Ramos (cell line): ENCODE data around the gene MCCC2.
"Not testable (repeated sequence)": the region's sequence is repeated elsewhere in the genome, so short reads cannot be mapped to it uniquely, and the experiment has no call there.

Experiments
- in situ Hi-C: fragments of 300-500 bp; cut with MboI; formaldehyde crosslinking; loops from one replicate; pipeline ENCODE4 v1.14.3; 2022; ENCODE audit warnings: low sequenced_read_pairs; ENCODE audit not compliant: unreplicated experiment

Gene MCCC2

DNA sequence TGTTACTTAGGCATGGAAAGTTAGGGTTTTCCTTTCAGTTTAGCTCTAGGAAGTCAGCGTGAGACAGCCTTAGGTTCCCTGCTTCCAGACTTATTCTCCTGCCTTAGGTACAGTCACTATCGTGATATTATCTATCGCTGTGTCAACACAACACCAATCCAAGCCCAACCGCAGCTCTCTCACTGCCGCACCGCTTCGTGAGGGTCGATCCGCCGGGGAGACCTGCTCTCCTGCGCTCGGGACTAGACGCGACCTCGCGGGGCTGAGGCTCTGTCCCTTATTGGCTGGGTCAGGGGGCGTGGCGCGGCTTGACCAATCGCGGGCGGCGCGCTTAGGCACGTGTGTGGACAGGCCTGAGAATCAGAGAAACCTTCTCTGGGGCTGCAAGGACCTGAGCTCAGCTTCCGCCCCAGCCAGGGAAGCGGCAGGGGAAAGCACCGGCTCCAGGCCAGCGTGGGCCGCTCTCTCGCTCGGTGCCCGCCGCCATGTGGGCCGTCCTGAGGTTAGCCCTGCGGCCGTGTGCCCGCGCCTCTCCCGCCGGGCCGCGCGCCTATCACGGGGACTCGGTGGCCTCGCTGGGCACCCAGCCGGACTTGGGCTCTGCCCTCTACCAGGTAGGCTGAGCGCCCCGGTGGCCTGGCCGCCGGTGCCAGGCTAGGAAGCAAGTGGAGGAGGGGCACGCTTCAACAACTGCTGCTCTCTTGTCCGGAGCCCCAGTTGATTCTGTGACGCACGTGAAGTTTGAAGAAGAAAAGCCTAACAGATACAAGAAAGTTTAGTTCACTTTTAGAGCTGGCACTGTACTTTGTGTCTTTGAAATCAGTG is at the start of gene MCCC2:
Gene MCCC2, plus strand, starts transcription at position 400 of the 825 bp plus-strand sequence. Its CDS starts 86 bp downstream, at position 486.
- in situ Hi-C loops = loop anchor here (25.0 kb wide), 1 partner anchor 725 kb away; the partner anchor contains the start of genes MRPS27 and PTCD2

DNA sequence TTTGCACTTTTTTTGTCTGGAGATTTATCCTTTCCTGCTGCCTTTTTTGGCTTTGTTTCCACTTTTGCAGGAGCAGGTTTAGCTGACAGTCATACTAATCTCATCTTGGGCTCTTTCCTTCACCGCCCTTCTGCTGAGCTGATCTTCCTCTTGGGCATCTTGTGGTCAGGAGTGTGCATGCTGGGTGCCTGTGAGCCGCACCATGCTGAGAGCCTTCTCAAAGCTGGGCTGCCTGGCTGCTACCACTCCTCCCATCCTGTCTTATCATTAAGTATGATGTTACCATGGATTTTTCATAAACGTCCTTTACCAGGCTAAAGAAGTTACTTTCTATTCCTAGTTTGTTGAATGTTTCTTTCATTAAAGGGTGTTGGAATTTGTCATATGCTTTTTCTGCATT is 49.5 kb upstream of the MCCC2 start:
- in situ Hi-C loops = no loop called here

DNA sequence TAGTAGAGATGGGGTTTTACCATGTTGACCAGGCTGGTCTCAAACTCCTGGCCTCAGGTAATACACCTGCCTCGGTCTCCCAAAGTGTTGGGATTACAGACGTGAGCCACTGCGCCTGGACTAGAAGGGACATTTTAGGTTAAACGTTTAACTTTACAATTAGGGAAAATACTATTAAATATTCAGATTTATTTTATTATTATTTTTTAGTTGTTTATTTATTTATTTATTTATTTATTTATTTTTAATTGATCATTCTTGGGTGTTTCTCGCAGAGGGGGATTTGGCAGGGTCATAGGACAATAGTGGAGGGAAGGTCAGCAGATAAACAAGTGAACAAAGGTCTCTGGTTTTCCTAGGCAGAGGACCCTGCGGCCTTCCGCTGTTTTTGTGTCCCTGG is 36.3 kb upstream of the MCCC2 start:
- in situ Hi-C loops = not testable (repeated sequence)

DNA sequence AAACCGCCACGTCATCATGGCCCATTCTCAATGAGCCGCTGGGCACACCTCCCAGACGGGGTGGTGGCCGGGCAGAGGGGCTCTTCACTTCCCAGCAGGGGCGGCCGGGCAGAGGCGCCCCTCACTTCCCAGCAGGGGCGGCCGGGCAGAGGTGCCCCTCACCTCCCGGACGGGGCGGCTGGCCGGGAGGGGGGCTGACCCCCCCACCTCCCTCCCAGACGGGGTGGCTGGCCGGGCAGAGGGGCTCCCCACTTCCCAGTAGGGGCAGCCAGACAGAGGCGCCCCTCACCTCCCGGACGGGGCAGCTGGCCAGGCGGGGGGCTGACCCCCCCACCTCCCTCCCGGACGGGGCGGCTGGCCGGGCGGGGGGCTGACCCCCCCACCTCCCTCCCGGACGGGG is 35.6 kb upstream of the MCCC2 start:
- in situ Hi-C loops = not testable (repeated sequence)

DNA sequence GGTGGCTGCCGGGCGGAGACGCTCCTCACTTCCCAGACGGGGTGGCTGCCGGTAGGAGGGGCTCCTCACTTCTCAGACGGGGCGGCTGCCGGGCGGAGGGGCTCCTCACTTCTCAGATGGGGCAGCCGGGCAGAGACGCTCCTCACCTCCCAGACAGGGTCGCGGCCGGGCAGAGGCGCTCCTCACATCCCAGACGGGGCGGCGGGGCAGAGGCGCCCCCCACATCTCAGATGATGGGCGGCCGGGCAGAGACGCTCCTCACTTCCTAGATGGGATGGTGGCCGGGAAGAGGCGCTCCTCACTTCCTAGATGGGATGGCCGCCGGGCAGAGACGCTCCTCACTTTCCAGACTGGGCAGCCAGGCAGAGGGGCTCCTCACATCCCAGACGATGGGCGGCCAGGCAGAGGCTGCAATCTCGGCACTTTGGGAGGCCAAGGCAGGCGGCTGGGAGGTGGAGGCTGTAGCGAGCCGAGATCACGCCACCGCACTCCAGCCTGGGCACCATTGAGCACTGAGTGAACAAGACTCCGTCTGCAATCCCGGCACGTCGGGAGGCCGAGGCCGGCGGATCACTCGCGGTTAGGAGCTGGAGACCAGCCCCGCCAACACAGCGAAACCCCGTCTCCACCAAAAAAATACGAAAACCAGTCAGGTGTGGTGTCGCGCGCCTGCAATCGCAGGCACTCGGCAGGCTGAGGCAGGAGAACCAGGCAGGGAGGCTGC is 35.0 kb upstream of the MCCC2 start:
- in situ Hi-C loops = not testable (repeated sequence)

DNA sequence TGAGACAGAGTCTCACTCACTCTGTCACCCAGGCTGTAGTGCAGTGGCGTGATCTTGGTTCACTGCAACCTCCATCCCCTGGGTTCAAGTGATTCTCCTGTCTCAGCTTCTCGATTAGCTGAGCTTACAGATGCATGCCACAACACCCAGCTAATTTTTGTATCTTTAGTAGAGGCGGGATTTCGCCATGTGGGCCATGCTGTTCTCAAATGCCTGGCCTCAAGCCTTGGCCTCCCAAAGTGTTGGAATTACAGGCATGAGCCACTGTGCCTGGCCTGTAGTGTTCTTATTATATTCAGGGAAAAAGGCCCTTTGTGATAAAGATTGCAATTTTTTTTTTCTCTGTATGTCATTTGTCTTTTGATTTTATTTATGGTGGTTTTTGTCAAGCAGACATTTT is 24.0 kb upstream of the MCCC2 start:
- in situ Hi-C loops = loop anchor here (10.0 kb wide), 1 partner anchor 82 kb away; no protein-coding TSS in a partner anchor

DNA sequence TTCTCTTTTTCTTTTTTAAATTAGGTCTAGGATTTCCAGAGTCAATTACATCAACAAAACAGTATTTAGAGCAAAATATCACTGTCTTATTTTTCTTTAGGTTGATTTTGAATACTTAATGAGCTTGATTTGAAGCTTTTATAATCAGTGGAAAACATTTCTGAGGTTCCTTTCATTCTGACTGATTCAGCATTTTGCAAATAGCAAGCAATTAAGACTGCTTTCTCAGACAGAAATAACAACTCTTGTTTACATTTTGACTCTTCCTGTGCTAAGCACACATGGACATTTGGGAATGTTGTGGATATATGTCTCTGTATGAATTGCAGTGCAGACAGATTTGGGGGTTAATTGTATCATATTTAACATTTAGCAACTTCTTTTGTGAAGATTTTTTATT is 22.2 kb upstream of the MCCC2 start:
- in situ Hi-C loops = loop anchor here (10.0 kb wide), 1 partner anchor 80 kb away; no protein-coding TSS in a partner anchor

DNA sequence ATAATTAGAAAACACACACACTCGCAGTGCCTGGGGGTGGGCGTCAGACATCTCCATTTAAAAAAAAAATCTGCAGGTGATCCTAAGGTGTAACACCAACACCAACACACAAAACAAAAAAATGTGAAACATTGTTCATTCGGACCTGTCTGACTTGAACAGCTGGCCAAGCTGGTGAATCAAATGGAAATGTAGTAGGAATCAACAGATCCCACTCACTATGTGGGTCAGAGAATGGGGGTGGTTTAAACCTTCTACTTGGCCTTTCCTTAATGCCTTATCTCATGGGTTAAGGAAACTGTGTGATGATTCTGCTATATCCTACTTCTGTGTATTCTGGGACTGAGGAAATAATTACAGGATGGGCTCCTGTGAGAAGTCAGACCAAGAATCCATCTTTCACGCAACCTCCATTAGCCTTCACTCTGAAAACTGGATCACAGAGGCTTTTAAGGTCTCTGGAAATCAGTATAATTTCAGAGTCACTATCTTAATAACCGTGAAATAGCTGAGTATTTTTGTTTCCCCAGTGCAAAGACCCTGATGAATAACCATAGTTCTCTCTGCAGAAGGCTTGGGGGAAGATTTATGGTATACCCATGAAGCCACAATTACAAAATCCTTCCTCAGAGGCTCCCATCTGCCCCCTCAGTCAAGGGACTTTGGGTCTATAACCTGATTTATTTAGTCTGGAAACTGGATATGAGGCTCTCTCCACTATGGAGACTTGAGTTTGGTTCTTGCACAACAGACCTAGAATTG is 17.2 kb upstream of the MCCC2 start:
- in situ Hi-C loops = loop anchor here (10.0 kb wide), 1 partner anchor 75 kb away; no protein-coding TSS in a partner anchor

DNA sequence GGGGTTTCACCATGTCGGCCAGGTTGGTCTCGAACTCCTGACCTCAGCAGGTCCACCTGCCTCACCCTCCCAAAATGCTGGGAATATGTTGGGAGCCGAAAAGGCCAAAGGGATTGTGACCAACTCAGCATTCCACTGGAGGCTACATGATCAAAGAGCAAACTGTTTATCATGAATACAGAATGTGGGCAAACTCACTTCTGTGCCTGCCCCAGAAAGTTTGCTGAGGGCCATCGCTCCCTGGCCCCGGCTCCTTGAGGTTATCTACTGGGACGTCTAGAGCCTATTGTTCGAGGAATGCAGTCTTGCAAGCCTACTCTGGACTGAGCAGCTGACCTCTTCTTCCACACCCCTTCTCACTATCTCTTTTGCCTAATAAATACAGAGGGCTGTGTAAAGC is 15.3 kb upstream of the MCCC2 start:
- in situ Hi-C loops = not testable (repeated sequence)

DNA sequence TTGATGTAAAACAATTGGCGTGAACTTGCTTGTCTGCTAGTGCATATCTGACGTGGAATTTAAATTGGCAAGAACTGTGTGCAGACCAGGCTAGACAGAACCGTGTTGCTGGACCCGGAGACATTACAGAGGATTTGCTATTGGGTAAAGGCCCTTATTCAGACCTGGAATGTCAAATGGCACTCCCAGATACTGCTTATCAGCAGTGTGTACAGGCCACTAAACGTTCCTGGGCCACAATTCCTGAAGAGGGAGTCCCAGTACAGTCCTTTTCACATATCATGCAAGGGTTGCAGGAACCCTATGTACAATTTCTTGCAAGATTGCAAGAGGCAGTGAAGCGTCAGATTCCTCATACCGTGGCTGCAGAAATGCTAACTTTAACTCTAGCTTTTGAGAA is 13.5 kb upstream of the MCCC2 start:
- in situ Hi-C loops = no loop called here

DNA sequence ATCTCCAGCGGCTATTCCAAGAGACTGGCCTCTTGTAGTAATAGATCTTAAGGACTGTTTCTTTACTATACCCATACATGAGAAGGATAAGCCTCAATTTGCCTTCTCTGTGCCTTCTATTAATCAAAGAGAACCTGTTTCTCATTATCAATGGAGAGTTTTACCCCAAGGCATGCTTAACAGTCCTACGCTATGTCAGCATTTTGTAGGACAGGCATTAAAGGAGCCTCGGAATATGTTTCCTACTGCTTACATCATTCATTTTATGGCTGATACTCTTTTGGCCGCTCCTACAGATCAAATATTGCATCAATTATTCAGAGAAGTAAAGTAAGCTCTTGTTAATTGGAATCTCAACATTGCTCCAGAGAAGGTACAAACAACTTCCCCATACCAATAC is 11.6 kb upstream of the MCCC2 start:
- in situ Hi-C loops = loop anchor here (25.0 kb wide), 1 partner anchor 737 kb away; the partner anchor contains the start of genes MRPS27 and PTCD2

DNA sequence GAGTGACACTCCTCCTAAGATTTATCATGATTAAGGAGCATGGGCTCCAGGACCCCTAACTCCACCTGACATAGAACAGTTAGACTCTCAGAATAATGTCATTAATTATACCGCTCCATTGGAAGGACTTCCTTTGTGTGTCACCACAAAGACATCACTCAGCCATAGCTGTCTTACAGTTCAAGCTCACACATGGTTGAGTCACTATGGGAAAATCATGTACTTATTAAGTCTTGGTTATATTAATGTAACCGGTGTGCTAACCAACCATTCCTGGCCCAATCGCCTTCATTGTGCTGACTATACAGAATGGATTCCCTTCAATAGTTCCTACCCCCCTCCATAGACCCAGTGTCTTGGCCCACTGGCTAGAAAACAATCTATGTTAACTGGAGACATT is 10.9 kb upstream of the MCCC2 start:
- in situ Hi-C loops = loop anchor here (25.0 kb wide), 1 partner anchor 736 kb away; the partner anchor contains the start of genes MRPS27 and PTCD2

DNA sequence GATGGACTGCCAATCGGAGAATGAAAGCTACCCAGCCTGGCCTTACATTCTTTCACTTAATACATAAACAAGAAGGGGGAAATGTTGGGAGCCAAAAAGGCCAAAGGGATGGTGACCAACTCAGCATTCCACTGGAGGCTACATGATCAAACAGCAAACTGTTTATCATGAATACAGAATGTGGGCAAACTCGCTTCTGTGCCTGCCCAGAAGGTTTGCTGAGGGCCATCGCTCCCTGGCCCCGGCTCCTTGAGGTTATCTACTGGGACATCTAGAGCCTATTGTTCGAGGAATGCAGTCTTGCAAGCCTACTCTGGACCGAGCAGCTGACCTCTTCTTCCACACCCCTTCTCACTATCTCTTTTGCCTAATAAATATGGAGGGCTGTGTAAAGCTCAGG is 9.3 kb upstream of the MCCC2 start:
- in situ Hi-C loops = loop anchor here (25.0 kb wide), 1 partner anchor 734 kb away; the partner anchor contains the start of genes MRPS27 and PTCD2

DNA sequence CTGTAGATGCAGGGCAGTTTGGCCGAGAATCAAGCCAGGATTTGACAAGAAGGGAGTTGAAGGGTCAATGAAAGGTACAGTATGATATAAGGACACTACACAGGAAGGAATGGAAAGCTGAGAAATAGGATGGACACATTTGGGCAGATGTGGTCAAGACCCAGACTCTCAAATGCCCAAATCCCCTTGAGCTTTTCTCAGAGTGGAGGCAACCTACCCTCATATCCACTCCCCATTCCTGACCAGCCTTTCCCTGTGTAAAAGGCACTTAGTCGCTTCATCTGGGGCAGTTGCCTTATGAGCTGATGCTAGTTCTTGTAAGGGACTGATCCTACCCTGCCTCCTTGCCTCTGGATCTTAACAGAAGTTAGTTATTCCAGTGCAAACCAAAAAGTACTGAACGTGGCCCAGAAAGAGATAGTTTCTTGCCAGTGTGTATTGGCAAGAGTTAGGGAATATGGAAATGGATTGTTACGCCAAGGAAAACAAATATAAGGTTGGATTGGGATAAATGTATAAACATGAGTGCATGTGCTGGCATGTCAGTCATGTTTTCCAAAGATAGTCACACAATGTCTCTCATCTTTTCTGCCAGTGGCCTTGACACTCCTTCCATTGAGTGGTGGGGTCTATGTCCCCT is 4.1 kb upstream of the MCCC2 start:
- in situ Hi-C loops = loop anchor here (25.0 kb wide), 1 partner anchor 729 kb away; the partner anchor contains the start of genes MRPS27 and PTCD2

DNA sequence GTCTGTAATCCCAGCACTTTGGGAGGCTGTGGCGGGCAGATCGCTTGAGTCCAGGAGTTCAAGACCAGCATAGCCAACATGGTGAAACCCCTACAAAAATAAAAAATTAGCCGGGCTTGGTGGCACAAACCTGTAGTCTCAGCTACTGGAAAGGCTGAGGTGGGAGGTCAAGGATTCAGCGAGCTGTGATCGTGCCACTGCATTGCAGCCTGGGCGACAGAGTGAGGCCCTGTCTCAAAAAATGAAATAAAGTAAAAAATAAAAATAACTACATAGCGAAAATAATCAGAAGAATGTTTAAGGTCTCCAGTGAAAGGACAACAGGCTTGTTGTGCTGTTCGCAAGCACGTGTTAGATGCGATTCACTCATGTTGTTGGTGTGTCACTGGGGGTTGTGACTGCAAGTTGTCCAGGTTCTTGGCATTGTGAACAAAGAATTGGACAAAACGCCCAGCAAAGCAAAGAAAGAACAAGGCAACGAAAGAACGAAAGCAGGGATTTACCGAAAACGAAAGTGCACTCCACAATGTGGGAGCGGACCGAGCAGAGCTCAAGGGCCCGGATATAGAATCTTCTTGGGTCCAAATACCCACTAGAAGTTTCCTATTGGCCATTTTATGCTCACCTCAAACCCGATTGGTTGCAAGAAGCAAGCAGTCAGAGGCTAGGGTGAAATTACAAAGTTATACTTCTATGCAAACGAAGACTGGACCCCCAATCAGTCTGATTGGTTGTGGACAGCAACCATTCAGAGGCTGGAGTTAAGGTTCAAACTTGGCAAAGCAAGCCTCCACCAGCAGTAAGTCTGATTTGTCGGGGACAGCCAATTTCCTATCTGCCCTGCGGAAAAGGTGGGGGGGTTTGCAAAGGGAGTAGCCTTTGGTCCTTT is 844 bp upstream of the MCCC2 start:
- in situ Hi-C loops = loop anchor here (25.0 kb wide), 1 partner anchor 726 kb away; the partner anchor contains the start of genes MRPS27 and PTCD2

DNA sequence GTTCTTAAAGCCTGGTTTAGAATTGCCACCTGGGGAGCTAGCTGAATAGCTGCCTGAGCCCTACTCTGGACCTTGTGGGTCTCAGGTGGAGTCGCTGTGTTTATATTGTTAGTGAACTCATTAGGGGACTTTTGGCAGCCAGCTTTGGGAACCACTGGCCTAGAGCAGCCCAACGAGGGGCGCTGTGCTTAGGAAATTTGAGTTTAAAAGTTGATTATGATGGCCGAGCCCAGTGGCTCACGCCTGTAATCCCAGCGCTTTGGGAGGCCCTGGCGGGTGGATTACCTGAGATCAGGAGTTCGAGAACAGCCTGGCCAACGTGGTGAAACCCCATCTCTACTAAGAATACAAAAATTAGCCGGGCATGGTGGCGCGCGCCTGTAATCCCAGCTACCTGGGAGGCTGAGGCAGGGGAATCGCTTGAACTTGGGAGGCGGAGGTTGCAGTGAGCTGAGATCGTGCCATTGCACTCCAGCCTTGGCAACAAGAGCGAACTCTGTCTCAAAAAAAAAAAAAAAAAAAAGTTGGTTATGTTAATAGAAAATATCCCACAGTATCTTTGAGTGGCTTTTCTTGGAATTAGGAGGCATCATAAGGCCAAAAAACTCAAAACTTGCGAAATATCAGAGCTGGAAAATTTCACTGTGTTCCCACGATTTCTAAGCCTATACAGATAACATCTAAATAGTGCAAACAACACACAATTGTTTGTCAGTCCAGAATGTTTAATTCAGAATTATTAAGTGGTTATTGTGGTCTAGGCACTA is 809 bp downstream of the MCCC2 start:
- in situ Hi-C loops = loop anchor here (25.0 kb wide), 1 partner anchor 724 kb away; the partner anchor contains the start of genes MRPS27 and PTCD2

DNA sequence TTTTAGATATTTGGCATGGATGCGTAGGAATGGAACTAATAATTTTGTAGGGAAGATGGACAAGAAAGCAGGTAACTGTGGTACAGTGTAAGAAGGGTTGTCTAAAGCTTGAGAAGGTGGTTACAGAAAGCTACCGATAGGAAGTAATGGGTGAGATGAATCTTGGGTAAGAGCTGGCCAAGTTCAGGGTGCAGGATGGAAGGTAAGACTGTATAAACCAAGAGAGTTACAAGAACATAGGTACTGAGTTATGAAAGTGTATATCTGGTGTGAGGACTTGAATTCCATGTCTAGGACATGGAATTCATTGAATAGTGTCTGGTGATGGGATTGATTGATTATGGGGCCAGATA is 1.4 kb downstream of the MCCC2 start:
- in situ Hi-C loops = loop anchor here (25.0 kb wide), 1 partner anchor 724 kb away; the partner anchor contains the start of genes MRPS27 and PTCD2

DNA sequence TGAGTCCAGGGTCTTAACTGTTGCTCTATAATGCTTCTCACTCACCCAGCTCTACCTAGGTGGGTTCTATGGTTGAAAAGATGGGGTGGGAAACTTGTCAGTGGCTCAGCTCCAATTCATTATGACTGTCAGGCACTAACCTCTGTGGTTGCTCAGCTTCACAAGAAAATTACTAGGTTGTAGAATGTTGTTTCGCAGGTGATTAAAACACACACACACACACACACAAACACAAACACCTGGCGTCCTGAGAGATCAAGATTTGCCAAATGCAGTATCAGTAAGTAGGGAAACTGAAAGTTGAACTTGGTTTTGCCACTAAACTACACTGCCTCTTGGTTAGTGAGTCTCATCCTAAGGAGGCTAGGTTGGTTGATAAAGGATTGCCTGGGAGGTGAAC is 2.8 kb downstream of the MCCC2 start:
- in situ Hi-C loops = loop anchor here (25.0 kb wide), 1 partner anchor 722 kb away; the partner anchor contains the start of genes MRPS27 and PTCD2
